Endothelial cell of umbilical vein (primary cell): ENCODE measurements around the gene AP5B1. TPM values are rescaled to one million over a fixed set of nuclear protein-coding genes. Genes with fewer than 3 reads are reported as not detected.

Source experiments
- BruUV-seq: library from RNA; stranded (reverse); fragments of 400-500 nt; replicated peaks from 2 replicates; lab custom pipeline; 2021; lab: Mats Ljungman, UMichigan
- CTCF ChIA-PET: fragments of 300-600, 350-600 bp; sonication (Branson Sonifier 250); formaldehyde crosslinking; loops from one replicate; lab custom pipeline; 2021; ENCODE audit warnings: antibody characterized with exemption, inconsistent platforms; lab: Charles Lee
- POLR2A ChIA-PET: fragments of 300-600, 350-600 bp; sonication (Branson Sonifier 250); formaldehyde crosslinking; loops from one replicate; lab custom pipeline; 2021; ENCODE audit warnings: antibody characterized with exemption, inconsistent platforms; lab: Charles Lee
- DNase-seq: peaks from one replicate; pipeline ENCODE4 v3.0.0-alpha.2; 2011; ENCODE audit warnings: low read depth, low spot score
- FAIRE-seq: peaks from 2 replicates; lab custom pipeline; 2011; peaks lifted over from hg19 to GRCh38; lab: Jason Lieb, UNC
- H2AFZ ChIP-seq: 2 replicates; pipeline ENCODE4 v1.6.0; 2012; ENCODE audit warnings: low read depth, low read length, control low read depth, inconsistent platforms
- H3K27ac ChIP-seq: 2 replicates; pipeline ENCODE4 v1.5.1; 2011; ENCODE audit warnings: low read depth, mild to moderate bottlenecking, control low read depth, low read length, moderate library complexity; ENCODE audit not compliant: insufficient read depth
- H3K27me3 ChIP-seq, 2 experiments: 2 replicates each; pipeline versions ENCODE4 v1.6.0 to v1.6.1; 2011; ENCODE audit warnings: low read length in 2 of 2, mixed read lengths in 1 of 2; ENCODE audit not compliant: control insufficient read depth in 2 of 2, insufficient read depth in 2 of 2
- H3K36me3 ChIP-seq, 2 experiments: 2 replicates in 1 of 2; 3 replicates in 1 of 2; pipeline ENCODE4 v1.5.1; 2011; ENCODE audit warnings: low read length in 2 of 2, mild to moderate bottlenecking in 1 of 2, moderate library complexity in 1 of 2; ENCODE audit not compliant: control insufficient read depth in 2 of 2, insufficient read depth in 2 of 2; ENCODE audit errors: extremely low read depth in 1 of 2
- H3K4me1 ChIP-seq: 3 replicates; pipeline ENCODE4 v1.5.1; 2011; ENCODE audit warnings: mild to moderate bottlenecking, low read length; ENCODE audit not compliant: control insufficient read depth, insufficient read depth; ENCODE audit errors: extremely low read depth
- H3K4me2 ChIP-seq: 2 replicates; pipeline ENCODE4 v1.6.1; 2011; ENCODE audit warnings: low read length, control low read depth, mixed read lengths; ENCODE audit not compliant: insufficient read depth
- H3K4me3 ChIP-seq, 3 experiments: fragments of 200-600 bp in 1 of 3; sonication (generic), shearing (Covaris generic) in 1 of 3; replicated peaks in 1 of 3; 2 replicates each; pipeline ENCODE4 v1.5.1; 2011 to 2016; ENCODE audit warnings: control low read depth in 3 of 3, low read length in 3 of 3, mild to moderate bottlenecking in 2 of 3, inconsistent platforms in 1 of 3, low read depth in 1 of 3, moderate library complexity in 1 of 3; ENCODE audit not compliant: insufficient read depth in 1 of 3
- H3K79me2 ChIP-seq: 2 replicates; pipeline ENCODE4 v1.6.0; 2012; ENCODE audit warnings: low read length, inconsistent platforms; ENCODE audit not compliant: control insufficient read depth, insufficient read depth
- H3K9ac ChIP-seq: replicated peaks from 2 replicates; pipeline ENCODE3; 2011; ENCODE audit warnings: low read length, control low read depth; ENCODE audit not compliant: insufficient read depth; ENCODE audit errors: extremely low read depth
- H3K9me1 ChIP-seq: replicated peaks from 3 replicates; pipeline ENCODE4 v1.6.0; 2011; ENCODE audit warnings: mild to moderate bottlenecking, low read length; ENCODE audit not compliant: control insufficient read depth, insufficient read depth; ENCODE audit errors: extremely low read depth
- H3K9me3 ChIP-seq: replicated peaks from 2 replicates; pipeline ENCODE4 v1.5.1; 2012; ENCODE audit warnings: low read length, inconsistent platforms; ENCODE audit not compliant: control insufficient read depth, insufficient read depth
- H4K20me1 ChIP-seq: replicated peaks from 2 replicates; pipeline ENCODE3; 2011; ENCODE audit warnings: mild to moderate bottlenecking, low read length; ENCODE audit not compliant: control insufficient read depth, insufficient read depth; ENCODE audit errors: extremely low read depth
- EZH2 ChIP-seq: IDR thresholded peaks from 2 replicates; pipeline ENCODE4 v1.6.1; 2012; ENCODE audit warnings: borderline replicate concordance, low read depth, mild to moderate bottlenecking, moderate library complexity, low read length, inconsistent platforms; ENCODE audit not compliant: severe bottlenecking
- FOS ChIP-seq: IDR thresholded peaks from 2 replicates; pipeline ENCODE4 v1.6.1; 2011; ENCODE audit warnings: mild to moderate bottlenecking, low read length, moderate library complexity, borderline replicate concordance; ENCODE audit not compliant: insufficient read depth
- GATA2 ChIP-seq: IDR thresholded peaks from 2 replicates; pipeline ENCODE4 v1.7.0; 2011; ENCODE audit warnings: low read depth, mild to moderate bottlenecking, moderate library complexity, mixed read lengths, low read length; ENCODE audit not compliant: insufficient read length, insufficient read depth
- JUN ChIP-seq: IDR thresholded peaks from 2 replicates; pipeline ENCODE4 v1.6.1; 2011; ENCODE audit warnings: borderline replicate concordance, low read depth; ENCODE audit not compliant: insufficient read length, insufficient read depth
- MYC ChIP-seq: IDR thresholded peaks from one replicate; pipeline ENCODE4 v1.6.1; 2011; ENCODE audit warnings: mild to moderate bottlenecking, low read depth, low read length
- POLR2A ChIP-seq: IDR thresholded peaks from 2 replicates; pipeline ENCODE4 v1.6.1; 2012; ENCODE audit warnings: low read depth, mild to moderate bottlenecking, control low read depth, low read length
- POLR2AphosphoS5 ChIP-seq: IDR thresholded peaks from 2 replicates; pipeline ENCODE4 v1.6.1; 2012; ENCODE audit warnings: low read depth, mild to moderate bottlenecking, control low read depth, low read length, moderate library complexity; ENCODE audit not compliant: insufficient read depth
- dilution Hi-C: fragments of 300-500 bp; cut with MboI; formaldehyde crosslinking; loops from one replicate; pipeline ENCODE4 v1.15.0; 2019; ENCODE audit warnings: low sequenced_read_pairs; ENCODE audit not compliant: extremely low pct_ligation_motif_present
- intact Hi-C: fragments of 100-400 bp; cut with micrococcal nuclease; formaldehyde crosslinking; loops from one replicate; pipeline ENCODE4 v1.10.0; 2022
- polyA plus RNA-seq, 4 experiments: library from polyadenylated mRNA; depleted of rRNA in 3 of 4; stranded (reverse) in 3 of 4; unstranded in 1 of 4; fragments of >200 nt; gene quantifications; 2 replicates each; pipeline versions ENCODE4 v1.2.1 to v1.2.3, GENCODE V29; 2011 to 2012; ENCODE audit warnings: missing spikeins in 1 of 4
- total RNA-seq: library from RNA; stranded (reverse); gene quantifications from 2 replicates; pipeline ENCODE4 v1.2.3, GENCODE V29; 2021
- TF ChIP-seq, protein P1 (sequence below): IDR thresholded peaks from 2 replicates; pipeline ENCODE4 v1.6.1; 2011; ENCODE audit not compliant: insufficient read depth, insufficient read length
- TF ChIP-seq, protein P2 (sequence below), 2 donors: IDR thresholded peaks; 1 replicate in 1 of 2; 2 replicates in 1 of 2; pipeline ENCODE4 v1.5.1; 2011; ENCODE audit warnings: low read length in 2 of 2, mild to moderate bottlenecking in 2 of 2, moderate library complexity in 2 of 2, control low read depth in 1 of 2, inconsistent platforms in 1 of 2, low read depth in 1 of 2; ENCODE audit not compliant: insufficient read depth in 1 of 2; ENCODE audit errors: extremely low read depth in 1 of 2

The AP5B1 gene
- total and polyA plus RNA-seq, 2 donors (not counting 3 experiments of a cell fraction or from before 2014, with no cell fraction given), result 9.2 to 15.3 TPM

DNA sequence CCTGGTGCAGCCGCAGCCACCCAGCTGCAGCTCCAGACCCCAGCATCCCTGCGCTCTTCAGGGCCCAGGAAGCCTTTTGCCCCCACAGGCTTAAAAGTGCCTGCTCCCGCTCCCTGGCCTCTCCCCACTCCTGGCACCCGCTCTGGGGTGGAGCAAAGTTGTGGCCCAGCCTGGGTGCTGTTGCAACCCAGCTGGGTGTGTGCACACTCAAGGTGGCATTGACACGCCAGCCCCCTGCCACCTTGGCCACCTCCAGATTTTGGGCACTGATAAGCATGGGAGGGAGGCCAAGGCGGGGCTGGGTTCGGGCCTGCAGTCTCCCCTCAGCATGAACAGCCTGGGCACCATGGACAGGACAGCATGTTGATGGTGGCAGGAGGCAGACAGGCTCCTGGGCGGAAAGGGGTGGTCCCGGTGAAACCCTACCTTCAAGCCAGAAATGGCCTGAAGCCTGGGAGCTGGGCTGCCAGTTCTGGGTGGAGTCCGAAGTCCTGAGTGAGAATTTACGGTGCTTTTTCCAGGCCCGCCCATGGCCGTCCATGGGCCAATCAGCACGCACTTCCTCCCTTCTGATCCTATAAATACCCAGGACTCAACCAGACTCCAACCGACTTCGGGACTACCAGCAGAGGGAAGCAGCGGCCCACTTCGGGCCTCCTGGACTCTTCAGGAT is 36.6 kb downstream of the AP5B1 start:
- peak; percentile 28 for DNase-seq
- Histone ChIP-seq H3K36me3 (no peaks in the 10 kb centered on the region), H3K4me1 (no peaks in the 10 kb centered on the region), H3K9ac (no peak overlapping the region), H4K20me1 (no peaks in the 10 kb centered on the region), H3K27me3 (peaks cover 9 to 18% of the 10 kb centered on the region in 2 experiments), H3K9me3 (no peaks in the 10 kb centered on the region), H3K4me2 (no peak overlapping the region), H3K27ac (no peak overlapping the region), H3K4me3 (no peak overlapping the region), H2AFZ (no peak overlapping the region), H3K9me1 (no peaks in the 10 kb centered on the region), H3K79me2 (no peaks in the 10 kb centered on the region)
- no TSS peak for BruUV-seq
- ChIA-PET POLR2A (no interaction called here), CTCF (interaction anchor here (0.6 to 1.3 kb wide), 10 partner anchors 9 to 946 kb away, joined by 3 to 12 read pairs (median 4); no protein-coding TSS in a partner anchor)
- intact Hi-C loops, result no loop called here
- peak; percentile 21 for FAIRE-seq
- dilution Hi-C loops, result no loop called here
- TF ChIP-seq, protein P1, sequence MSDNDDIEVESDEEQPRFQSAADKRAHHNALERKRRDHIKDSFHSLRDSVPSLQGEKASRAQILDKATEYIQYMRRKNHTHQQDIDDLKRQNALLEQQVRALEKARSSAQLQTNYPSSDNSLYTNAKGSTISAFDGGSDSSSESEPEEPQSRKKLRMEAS, result no peak
- TF ChIP-seq, protein P2, sequence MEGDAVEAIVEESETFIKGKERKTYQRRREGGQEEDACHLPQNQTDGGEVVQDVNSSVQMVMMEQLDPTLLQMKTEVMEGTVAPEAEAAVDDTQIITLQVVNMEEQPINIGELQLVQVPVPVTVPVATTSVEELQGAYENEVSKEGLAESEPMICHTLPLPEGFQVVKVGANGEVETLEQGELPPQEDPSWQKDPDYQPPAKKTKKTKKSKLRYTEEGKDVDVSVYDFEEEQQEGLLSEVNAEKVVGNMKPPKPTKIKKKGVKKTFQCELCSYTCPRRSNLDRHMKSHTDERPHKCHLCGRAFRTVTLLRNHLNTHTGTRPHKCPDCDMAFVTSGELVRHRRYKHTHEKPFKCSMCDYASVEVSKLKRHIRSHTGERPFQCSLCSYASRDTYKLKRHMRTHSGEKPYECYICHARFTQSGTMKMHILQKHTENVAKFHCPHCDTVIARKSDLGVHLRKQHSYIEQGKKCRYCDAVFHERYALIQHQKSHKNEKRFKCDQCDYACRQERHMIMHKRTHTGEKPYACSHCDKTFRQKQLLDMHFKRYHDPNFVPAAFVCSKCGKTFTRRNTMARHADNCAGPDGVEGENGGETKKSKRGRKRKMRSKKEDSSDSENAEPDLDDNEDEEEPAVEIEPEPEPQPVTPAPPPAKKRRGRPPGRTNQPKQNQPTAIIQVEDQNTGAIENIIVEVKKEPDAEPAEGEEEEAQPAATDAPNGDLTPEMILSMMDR (IDR thresholded peaks at IDR 0.05; ENCODE audit: extremely low read depth in 1 of 2, insufficient read depth in 1 of 2, low read depth in 1 of 2, low read length in 2 of 2), result peak in 1 of 2 donors; percentile 15

DNA sequence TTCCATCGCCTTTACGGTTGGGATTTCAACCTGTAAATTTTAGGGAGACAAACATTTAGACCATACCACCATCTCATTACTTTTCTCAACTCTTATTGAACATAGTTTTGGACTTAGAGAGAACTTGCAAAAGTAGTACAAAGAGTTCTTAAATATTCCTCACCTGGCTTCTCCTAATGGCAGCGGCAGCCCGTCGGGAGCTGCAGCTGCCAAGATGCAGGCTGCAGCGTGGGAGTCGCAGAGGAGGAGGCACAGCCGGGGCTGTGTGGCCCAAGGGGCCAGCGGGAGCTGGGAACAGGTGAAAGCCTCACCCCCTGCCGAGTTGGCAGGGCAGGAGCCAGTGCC is 37.1 kb downstream of the AP5B1 start:
- Histone ChIP-seq H3K9me1 (no peaks in the 10 kb centered on the region), H3K27ac (no peak overlapping the region), H3K79me2 (no peaks in the 10 kb centered on the region), H2AFZ (no peak overlapping the region), H3K4me3 (no peak overlapping the region), H3K4me1 (no peaks in the 10 kb centered on the region), H3K4me2 (no peak overlapping the region), H3K9ac (no peak overlapping the region), H3K9me3 (no peaks in the 10 kb centered on the region), H4K20me1 (no peaks in the 10 kb centered on the region), H3K36me3 (no peaks in the 10 kb centered on the region), H3K27me3 (peaks cover 8 to 15% of the 10 kb centered on the region in 2 experiments)
- no peak for TF ChIP-seq POLR2AphosphoS5
- no peak for TF ChIP-seq EZH2
- TF ChIP-seq, protein P2 (IDR thresholded peaks at IDR 0.05; ENCODE audit: extremely low read depth in 1 of 2, insufficient read depth in 1 of 2, low read depth in 1 of 2, low read length in 2 of 2), result no peak
- TF ChIP-seq JUN, result no peak
- no peak for TF ChIP-seq GATA2
- TF ChIP-seq MYC, result no peak
- TF ChIP-seq, protein P1, result no peak
- no peak for TF ChIP-seq FOS
- no peak for TF ChIP-seq POLR2A
- no TSS peak for BruUV-seq
- POLR2A ChIA-PET, result no interaction called here
- DNase-seq (no peak), FAIRE-seq (no peak)
- CTCF ChIA-PET, result interaction anchor here (0.6 kb wide), 1 partner anchor 103 kb away, joined by 3 read pairs; no protein-coding TSS in a partner anchor
- dilution Hi-C loops (no loop called here), intact Hi-C loops (no loop called here)
